HepG2 (cell line): ENCODE data around the gene RMDN2. TPM values are rescaled to one million over a fixed set of nuclear protein-coding genes. Genes with fewer than 3 reads are reported as not detected.

ENCODE experiments used
- CEBPB ChIP-seq: IDR thresholded peaks from 2 replicates; pipeline ENCODE4 v1.6.1; 2011; ENCODE audit warnings: low read depth, low read length, improper control_type of control experiment, borderline replicate concordance
- CEBPG ChIP-seq: IDR thresholded peaks from 2 replicates; pipeline ENCODE4 v1.6.1; 2016
- JARID2 ChIP-seq: sonication (generic); formaldehyde crosslinking; IDR thresholded peaks from 2 replicates; pipeline ENCODE4 v1.8.1; 2023; ENCODE audit warnings: missing genetic modification reagents, inconsistent platforms; ENCODE audit not compliant: insufficient replicate concordance
- MIXL1 ChIP-seq: IDR thresholded peaks from 2 replicates; pipeline ENCODE4 v1.6.1; 2016
- PHF21A ChIP-seq: sonication (generic); formaldehyde crosslinking; IDR thresholded peaks from 2 replicates; pipeline ENCODE4 v1.5.0; 2020; ENCODE audit warnings: mild to moderate bottlenecking, missing genetic modification reagents
- RFX5 ChIP-seq: IDR thresholded peaks from 2 replicates; pipeline ENCODE4 v1.6.1; 2011; ENCODE audit warnings: low read depth, low read length, improper control_type of control experiment
- TEAD2 ChIP-seq: sonication (generic); formaldehyde crosslinking; IDR thresholded peaks from 2 replicates; pipeline ENCODE4 v1.9.0; 2021; ENCODE audit warnings: missing genetic modification reagents
- ZIK1 ChIP-seq: sonication (generic); formaldehyde crosslinking; IDR thresholded peaks from 2 replicates; pipeline ENCODE4 v1.5.0; 2020; ENCODE audit warnings: mild to moderate bottlenecking, low read depth, missing genetic modification reagents, borderline replicate concordance
- ZNF317 ChIP-seq: sonication (generic); formaldehyde crosslinking; IDR thresholded peaks from 2 replicates; pipeline ENCODE4 v1.5.0; 2020; ENCODE audit warnings: mild to moderate bottlenecking, missing genetic modification reagents
- ZNF510 ChIP-seq: sonication (generic); formaldehyde crosslinking; IDR thresholded peaks from 2 replicates; pipeline ENCODE4 v1.4.0; 2020; ENCODE audit warnings: low read depth, mild to moderate bottlenecking, missing genetic modification reagents
- polyA plus RNA-seq, 8 experiments: library from polyadenylated mRNA; depleted of rRNA in 3 of 8; stranded (reverse) in 7 of 8; unstranded in 1 of 8; fragments of >200 nt; fragmentation: Illumina TruSeq in 4 of 8; extraction: Trizol in 4 of 8; gene quantifications; 2 replicates each; pipeline versions ENCODE4 v1.2.1 to v1.2.3, GENCODE V29; 2011 to 2016; ENCODE audit warnings: low read depth in 4 of 8, missing spikeins in 1 of 8, mixed read lengths in 1 of 8; ENCODE audit not compliant: insufficient read depth in 1 of 8
- total RNA-seq, 5 experiments: library from RNA; depleted of rRNA; stranded (reverse); fragments of >200 nt; fragmentation: Illumina TruSeq; extraction: Trizol; gene quantifications; 2 replicates each; pipeline ENCODE4 v1.2.3, GENCODE V29; 2016; ENCODE audit warnings: low read depth in 1 of 5
- TF ChIP-seq, protein P1 (sequence below): sonication (generic); formaldehyde crosslinking; IDR thresholded peaks from one replicate; pipeline ENCODE4 v1.5.1; 2020; ENCODE audit warnings: mild to moderate bottlenecking, missing genetic modification reagents; ENCODE audit errors: not compliant biosample characterization
- TF ChIP-seq, protein P2 (sequence below): sonication (generic); formaldehyde crosslinking; IDR thresholded peaks from 2 replicates; pipeline ENCODE4 v1.4.0; 2020; ENCODE audit warnings: low read depth, mild to moderate bottlenecking, missing genetic modification reagents
- TF ChIP-seq, protein P3 (sequence below): sonication (generic); formaldehyde crosslinking; IDR thresholded peaks from 2 replicates; pipeline ENCODE4 v1.8.0; 2023; ENCODE audit warnings: mild to moderate bottlenecking, missing genetic modification reagents
- TF ChIP-seq, protein P4 (sequence below): sonication (generic); formaldehyde crosslinking; IDR thresholded peaks from 2 replicates; pipeline ENCODE4 v1.4.0; 2020; ENCODE audit warnings: missing genetic modification reagents
- TF ChIP-seq, protein P5 (sequence below): IDR thresholded peaks from 2 replicates; pipeline ENCODE4 v1.6.1; 2012; ENCODE audit warnings: low read depth, low read length, improper control_type of control experiment

RMDN2 gene
- total and polyA plus RNA-seq, 2 of the 13 experiments (the other 11 are each of a cell fraction or from before 2014, with no cell fraction given), result 2.3 to 8.9 TPM

DNA sequence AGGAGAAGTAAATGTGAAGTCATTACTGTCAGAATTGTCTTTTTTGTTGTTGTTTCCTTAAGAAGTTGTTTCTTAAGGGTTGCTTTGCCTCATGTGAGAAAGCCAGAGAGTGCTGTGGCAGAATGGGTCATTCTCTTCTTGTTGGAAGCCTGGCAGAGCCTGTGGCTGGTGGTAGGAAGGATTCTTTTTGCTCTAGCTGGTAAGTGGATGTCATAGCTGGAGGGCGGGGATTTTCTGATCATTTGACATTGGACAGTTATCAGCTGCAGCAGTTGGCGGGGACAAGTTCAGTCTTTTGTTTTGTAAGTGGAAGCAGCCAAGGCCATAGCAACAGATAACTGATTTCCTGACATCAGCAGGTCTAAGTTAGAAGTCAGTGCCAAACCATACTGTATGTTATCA, 5.5 kb upstream of the RMDN2 start (continued):
- TF ChIP-seq ZNF317 (CRISPR knock-in tag) (peak; percentile 20; the same call in 1 of the 2 replicates), ZNF510 (CRISPR knock-in tag) (no peak), CEBPG (CRISPR knock-in tag) (peak; percentile 49), JARID2 (CRISPR knock-in tag) (no peak), CEBPB (no peak), TEAD2 (CRISPR knock-in tag) (no peak), PHF21A (CRISPR knock-in tag) (peak; percentile 70; the same call in 1 of the 2 replicates), ZIK1 (CRISPR knock-in tag) (no peak), RFX5 (peak; percentile 84), MIXL1 (peak; percentile 44; the same call in 1 of the 2 replicates)
- TF ChIP-seq, protein P1, sequence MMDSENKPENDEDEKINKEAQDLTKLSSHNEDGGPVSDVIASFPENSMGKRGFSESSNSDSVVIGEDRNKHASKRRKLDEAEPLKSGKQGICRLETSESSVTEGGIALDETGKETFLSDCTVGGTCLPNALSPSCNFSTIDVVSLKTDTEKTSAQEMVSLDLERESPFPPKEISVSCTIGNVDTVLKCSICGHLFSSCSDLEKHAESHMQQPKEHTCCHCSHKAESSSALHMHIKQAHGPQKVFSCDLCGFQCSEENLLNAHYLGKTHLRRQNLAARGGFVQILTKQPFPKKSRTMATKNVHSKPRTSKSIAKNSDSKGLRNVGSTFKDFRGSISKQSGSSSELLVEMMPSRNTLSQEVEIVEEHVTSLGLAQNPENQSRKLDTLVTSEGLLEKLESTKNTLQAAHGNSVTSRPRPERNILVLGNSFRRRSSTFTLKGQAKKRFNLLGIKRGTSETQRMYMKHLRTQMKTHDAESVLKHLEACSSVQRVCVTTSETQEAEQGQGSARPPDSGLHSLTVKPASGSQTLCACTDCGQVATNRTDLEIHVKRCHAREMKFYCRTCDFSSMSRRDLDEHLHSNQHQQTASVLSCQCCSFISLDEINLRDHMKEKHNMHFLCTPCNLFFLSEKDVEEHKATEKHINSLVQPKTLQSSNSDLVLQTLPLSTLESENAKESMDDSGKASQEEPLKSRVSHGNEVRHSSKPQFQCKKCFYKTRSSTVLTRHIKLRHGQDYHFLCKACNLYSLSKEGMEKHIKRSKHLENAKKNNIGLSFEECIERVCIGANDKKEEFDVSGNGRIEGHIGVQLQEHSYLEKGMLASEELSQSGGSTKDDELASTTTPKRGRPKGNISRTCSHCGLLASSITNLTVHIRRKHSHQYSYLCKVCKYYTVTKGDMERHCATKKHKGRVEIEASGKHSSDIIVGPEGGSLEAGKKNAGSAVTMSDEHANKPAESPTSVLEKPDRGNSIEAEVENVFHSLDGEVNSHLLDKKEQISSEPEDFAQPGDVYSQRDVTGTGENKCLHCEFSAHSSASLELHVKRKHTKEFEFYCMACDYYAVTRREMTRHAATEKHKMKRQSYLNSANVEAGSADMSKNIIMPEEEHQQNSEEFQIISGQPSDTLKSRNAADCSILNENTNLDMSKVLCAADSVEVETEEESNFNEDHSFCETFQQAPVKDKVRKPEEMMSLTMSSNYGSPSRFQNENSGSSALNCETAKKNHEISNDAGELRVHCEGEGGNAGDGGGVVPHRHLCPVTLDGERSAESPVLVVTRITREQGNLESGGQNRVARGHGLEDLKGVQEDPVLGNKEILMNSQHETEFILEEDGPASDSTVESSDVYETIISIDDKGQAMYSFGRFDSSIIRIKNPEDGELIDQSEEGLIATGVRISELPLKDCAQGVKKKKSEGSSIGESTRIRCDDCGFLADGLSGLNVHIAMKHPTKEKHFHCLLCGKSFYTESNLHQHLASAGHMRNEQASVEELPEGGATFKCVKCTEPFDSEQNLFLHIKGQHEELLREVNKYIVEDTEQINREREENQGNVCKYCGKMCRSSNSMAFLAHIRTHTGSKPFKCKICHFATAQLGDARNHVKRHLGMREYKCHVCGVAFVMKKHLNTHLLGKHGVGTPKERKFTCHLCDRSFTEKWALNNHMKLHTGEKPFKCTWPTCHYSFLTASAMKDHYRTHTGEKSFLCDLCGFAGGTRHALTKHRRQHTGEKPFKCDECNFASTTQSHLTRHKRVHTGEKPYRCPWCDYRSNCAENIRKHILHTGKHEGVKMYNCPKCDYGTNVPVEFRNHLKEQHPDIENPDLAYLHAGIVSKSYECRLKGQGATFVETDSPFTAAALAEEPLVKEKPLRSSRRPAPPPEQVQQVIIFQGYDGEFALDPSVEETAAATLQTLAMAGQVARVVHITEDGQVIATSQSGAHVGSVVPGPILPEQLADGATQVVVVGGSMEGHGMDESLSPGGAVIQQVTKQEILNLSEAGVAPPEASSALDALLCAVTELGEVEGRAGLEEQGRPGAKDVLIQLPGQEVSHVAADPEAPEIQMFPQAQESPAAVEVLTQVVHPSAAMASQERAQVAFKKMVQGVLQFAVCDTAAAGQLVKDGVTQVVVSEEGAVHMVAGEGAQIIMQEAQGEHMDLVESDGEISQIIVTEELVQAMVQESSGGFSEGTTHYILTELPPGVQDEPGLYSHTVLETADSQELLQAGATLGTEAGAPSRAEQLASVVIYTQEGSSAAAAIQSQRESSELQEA, result no peak
- TF ChIP-seq, protein P2, sequence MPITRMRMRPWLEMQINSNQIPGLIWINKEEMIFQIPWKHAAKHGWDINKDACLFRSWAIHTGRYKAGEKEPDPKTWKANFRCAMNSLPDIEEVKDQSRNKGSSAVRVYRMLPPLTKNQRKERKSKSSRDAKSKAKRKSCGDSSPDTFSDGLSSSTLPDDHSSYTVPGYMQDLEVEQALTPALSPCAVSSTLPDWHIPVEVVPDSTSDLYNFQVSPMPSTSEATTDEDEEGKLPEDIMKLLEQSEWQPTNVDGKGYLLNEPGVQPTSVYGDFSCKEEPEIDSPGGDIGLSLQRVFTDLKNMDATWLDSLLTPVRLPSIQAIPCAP (CRISPR knock-in tag), result no peak
- TF ChIP-seq, protein P3, sequence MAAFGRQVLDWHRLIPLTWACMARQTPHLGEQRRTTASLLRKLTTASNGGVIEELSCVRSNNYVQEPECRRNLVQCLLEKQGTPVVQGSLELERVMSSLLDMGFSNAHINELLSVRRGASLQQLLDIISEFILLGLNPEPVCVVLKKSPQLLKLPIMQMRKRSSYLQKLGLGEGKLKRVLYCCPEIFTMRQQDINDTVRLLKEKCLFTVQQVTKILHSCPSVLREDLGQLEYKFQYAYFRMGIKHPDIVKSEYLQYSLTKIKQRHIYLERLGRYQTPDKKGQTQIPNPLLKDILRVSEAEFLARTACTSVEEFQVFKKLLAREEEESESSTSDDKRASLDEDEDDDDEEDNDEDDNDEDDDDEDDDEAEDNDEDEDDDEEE (CRISPR knock-in tag), result no peak
- TF ChIP-seq, protein P4, sequence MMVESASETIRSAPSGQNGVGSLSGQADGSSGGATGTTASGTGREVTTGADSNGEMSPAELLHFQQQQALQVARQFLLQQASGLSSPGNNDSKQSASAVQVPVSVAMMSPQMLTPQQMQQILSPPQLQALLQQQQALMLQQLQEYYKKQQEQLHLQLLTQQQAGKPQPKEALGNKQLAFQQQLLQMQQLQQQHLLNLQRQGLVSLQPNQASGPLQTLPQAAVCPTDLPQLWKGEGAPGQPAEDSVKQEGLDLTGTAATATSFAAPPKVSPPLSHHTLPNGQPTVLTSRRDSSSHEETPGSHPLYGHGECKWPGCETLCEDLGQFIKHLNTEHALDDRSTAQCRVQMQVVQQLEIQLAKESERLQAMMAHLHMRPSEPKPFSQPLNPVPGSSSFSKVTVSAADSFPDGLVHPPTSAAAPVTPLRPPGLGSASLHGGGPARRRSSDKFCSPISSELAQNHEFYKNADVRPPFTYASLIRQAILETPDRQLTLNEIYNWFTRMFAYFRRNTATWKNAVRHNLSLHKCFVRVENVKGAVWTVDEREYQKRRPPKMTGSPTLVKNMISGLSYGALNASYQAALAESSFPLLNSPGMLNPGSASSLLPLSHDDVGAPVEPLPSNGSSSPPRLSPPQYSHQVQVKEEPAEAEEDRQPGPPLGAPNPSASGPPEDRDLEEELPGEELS (CRISPR knock-in tag), result peak; percentile 80
- TF ChIP-seq, protein P5, sequence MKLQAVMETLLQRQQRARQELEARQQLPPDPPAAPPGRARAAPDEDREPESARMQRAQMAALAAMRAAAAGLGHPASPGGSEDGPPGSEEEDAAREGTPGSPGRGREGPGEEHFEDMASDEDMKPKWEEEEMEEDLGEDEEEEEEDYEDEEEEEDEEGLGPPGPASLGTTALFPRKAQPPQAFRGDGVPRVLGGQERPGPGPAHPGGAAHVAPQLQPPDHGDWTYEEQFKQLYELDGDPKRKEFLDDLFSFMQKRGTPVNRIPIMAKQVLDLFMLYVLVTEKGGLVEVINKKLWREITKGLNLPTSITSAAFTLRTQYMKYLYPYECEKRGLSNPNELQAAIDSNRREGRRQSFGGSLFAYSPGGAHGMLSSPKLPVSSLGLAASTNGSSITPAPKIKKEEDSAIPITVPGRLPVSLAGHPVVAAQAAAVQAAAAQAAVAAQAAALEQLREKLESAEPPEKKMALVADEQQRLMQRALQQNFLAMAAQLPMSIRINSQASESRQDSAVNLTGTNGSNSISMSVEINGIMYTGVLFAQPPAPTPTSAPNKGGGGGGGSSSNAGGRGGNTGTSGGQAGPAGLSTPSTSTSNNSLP, result peak; percentile 87
